AG09319 (cell line): Measurements from ENCODE around the gene CUX1.
"Not testable (repeated sequence)": the region's sequence is repeated elsewhere in the genome, so short reads cannot be mapped to it uniquely, and the experiment has no call there.

ENCODE experiments used
- DNase-seq: peaks from one replicate; pipeline ENCODE4 v3.0.0-alpha.2; 2010; ENCODE audit warnings: low read depth; ENCODE audit errors: extremely low read depth
- TF ChIP-seq, protein P1 (sequence below): IDR thresholded peaks from 2 replicates; pipeline ENCODE4 v1.5.1; 2011; ENCODE audit warnings: low read depth, mild to moderate bottlenecking, inconsistent platforms, low read length, moderate library complexity

The CUX1 gene

DNA sequence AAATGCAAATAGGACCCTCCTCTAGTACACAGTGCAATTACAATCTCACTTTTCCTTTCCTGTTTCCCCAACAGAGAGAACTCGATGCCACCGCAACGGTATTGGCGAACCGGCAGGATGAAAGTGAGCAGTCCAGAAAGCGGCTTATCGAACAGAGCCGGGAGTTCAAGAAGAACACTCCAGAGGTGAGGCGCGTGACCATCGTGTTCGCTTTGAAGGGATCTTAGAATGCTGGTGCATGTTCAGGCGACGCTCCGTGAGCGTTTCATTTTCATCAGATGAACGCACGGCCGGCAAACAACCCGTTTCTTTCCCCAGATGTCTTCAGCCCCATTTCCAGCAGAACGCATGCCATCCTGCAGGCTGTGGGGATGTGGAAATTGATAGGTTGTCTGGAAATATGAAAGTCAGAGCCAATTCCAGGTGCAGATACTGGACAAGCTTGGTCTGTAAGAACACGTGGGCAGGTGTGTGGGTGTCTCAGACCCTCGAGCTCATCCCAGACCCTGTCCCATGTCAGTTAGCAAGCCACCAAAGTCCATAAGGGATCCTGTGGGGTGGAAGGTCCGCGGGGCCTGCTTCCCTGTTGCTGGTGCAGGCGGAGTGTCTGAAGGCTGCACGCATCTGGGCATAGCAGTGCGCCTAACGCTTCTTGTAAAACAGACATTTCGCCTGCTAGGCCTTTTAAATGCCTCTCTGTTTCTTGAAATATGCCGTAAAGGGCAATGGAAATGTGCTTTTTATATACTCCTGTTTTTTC lies 98.8 kb downstream of the CUX1 start:
- TF ChIP-seq, protein P1, sequence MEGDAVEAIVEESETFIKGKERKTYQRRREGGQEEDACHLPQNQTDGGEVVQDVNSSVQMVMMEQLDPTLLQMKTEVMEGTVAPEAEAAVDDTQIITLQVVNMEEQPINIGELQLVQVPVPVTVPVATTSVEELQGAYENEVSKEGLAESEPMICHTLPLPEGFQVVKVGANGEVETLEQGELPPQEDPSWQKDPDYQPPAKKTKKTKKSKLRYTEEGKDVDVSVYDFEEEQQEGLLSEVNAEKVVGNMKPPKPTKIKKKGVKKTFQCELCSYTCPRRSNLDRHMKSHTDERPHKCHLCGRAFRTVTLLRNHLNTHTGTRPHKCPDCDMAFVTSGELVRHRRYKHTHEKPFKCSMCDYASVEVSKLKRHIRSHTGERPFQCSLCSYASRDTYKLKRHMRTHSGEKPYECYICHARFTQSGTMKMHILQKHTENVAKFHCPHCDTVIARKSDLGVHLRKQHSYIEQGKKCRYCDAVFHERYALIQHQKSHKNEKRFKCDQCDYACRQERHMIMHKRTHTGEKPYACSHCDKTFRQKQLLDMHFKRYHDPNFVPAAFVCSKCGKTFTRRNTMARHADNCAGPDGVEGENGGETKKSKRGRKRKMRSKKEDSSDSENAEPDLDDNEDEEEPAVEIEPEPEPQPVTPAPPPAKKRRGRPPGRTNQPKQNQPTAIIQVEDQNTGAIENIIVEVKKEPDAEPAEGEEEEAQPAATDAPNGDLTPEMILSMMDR, result no peak
- DNase-seq, result no peak

GRCh38 chr7:101916876-101917275 lies 99.5 kb downstream of the CUX1 start:
- DNase-seq, result no peak
- TF ChIP-seq, protein P1, result no peak

DNA sequence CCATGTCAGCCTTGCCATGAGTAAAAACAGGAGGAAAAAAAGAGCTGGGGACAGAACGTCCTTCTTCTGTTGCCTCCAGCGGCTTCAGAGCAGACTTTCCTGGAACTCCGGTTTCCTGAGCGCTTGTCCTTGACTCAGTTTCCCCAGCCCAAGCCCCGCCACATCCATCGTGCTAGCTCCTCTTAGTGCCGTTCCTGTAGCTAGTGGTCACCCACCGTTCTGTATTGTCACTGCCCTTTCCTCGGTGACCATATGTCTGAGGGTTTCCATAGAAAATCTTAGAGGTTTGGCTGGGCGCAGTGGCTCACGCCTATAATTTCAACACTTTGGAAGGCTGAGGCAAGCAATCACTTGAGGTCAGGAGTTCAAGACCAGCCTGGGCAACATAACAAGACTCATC lies 100.1 kb downstream of the CUX1 start:
- DNase-seq, result no peak
- TF ChIP-seq, protein P1, result no peak

- DNase-seq, result no peak
- TF ChIP-seq, protein P1, result no peak
Measured at GRCh38 chr7:101918426-101918825, 101.0 kb downstream of the CUX1 start.

DNA sequence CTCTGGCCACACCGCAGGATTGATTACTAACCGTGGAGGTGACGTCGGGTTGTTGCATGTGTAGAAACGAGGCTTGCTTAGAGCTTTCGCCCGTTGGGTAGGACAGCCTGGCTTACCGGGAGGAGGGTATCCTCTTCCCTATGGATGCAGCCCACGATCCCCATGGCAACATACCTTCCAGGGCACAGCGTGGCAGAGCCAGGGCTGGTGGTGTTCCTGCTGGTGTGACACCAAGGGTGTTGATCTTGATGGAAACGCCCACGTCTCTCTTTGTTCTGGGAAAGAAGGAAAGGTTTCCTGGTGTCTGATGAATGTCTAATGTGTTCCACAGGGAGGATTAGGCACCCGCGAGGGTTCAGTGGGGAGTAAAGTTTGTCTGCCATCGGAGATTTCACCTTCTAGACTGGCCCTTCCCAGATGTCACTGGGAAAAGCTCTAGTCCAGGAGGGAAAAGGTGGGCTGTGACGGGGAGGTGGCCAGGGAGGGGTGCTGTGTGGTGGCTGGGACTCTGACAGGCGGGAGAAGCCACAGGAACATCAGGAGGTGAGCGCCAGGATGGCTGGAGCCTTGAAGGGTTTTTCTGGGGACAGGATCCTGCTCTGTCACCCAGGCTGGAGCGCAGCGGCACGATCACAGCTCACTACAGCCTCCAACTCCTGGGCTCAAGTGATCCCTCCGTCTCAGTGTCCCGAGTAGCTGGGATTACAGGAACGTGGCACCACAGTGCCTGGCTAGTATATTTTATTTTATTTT lies 102.1 kb downstream of the CUX1 start:
- TF ChIP-seq, protein P1, result no peak
- no peak for DNase-seq

DNA sequence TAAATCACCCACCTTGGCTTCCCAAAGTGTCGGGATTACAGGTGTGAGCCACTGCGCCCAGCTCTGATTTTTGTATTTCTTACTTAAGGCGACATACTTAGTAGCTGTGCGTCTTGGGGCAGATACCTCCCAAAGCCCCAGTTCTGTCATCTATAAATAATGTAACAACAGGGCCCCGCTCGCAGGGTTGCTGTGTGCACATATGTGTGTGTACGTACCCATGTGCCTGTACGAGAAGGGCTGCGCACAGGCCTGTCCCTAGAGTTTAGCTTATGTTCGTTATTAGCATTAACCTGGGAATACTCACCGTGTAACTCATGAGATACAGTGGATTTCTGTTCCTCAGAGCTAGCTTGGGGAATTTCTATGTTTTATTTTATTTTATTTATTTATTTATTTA lies 103.6 kb downstream of the CUX1 start:
- TF ChIP-seq, protein P1, result no peak
- no peak for DNase-seq

DNA sequence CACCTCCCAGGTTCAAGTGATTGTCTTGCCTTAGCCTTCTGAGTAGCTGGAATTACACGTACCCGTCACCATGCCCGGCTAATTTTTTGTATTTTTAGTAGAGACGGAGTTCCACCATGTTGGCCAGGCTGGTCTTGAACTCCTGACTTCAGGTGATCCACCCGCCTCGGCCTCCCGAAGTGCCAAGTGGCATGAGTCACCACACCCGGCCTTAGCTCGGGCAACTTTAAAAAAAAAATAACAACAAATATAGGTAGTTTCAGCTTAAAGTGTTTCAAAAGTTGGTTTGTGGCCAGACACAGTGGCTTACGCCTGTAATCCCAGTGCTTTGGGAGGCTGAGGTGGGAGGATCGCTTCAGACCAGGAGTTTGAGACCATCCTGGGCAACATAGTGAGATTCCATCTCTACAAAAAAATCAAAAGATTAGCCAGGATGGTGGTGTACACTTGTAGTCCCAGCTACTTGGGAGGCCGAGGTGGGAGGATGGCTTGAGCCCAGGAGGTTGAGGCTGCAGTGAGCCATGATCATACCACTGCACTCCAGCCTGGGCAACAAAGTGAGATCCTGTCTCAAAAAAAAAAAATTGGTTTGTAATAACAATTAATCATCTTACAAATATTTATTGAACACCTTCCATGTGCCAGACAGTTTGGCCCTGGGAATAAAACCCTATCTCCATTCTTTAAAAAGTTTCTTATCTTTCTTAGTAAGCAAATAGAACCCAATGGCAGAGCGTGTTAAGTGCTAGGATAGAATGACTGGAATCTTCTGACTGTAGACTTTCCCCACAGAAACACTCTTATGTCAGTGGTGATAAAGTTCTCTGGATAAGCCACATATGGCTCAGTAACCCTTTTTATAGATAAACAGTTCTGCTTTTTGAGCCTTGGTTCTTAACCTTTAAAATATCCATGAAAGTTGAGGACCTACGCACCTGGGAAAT lies 104.4 kb downstream of the CUX1 start:
- not testable (repeated sequence) for DNase-seq
